DND-41 (cell line): Measurements from ENCODE around the gene GSTM3.
A peak's percentile ranks its signal among the peaks of the same experiment; 100 is the strongest.

ENCODE experiments used
- ATAC-seq: fragments of 200-7000 bp; cut with Tn5 transposase; 3 replicates; pipeline ENCODE4 v1.9.1; 2021; ENCODE audit warnings: low read depth; ENCODE audit not compliant: insufficient read depth
- DNase-seq: peaks from one replicate; pipeline ENCODE4 v3.0.0-alpha.2; 2020
- H2AFZ ChIP-seq: 2 replicates; pipeline ENCODE4 v1.6.0; 2012; ENCODE audit warnings: low read depth, low read length
- H3K27ac ChIP-seq: 2 replicates; pipeline ENCODE4 v1.5.1; 2012; ENCODE audit warnings: low read length, inconsistent platforms
- H3K27me3 ChIP-seq: fragments of 200-600 bp; sonication (generic); 2 replicates; pipeline ENCODE4 v1.6.0; 2012; ENCODE audit warnings: low read length, mild to moderate bottlenecking, inconsistent platforms; ENCODE audit not compliant: insufficient read depth, poor library complexity
- H3K36me3 ChIP-seq: 2 replicates; pipeline ENCODE4 v1.5.1; 2012; ENCODE audit warnings: low read length, inconsistent platforms; ENCODE audit not compliant: insufficient read depth
- H3K4me1 ChIP-seq: 2 replicates; pipeline ENCODE4 v1.5.1; 2012; ENCODE audit warnings: mild to moderate bottlenecking, low read length; ENCODE audit not compliant: insufficient read depth
- H3K4me2 ChIP-seq: 2 replicates; pipeline ENCODE4 v1.6.0; 2012; ENCODE audit warnings: mild to moderate bottlenecking, moderate library complexity, low read length, inconsistent platforms; ENCODE audit not compliant: insufficient read depth
- H3K4me3 ChIP-seq, 2 experiments: fragments of 200-600 bp in 1 of 2; shearing (Covaris generic) in 1 of 2; 2 replicates each; pipeline ENCODE4 v1.5.1; 2012 to 2016; ENCODE audit warnings: inconsistent platforms in 2 of 2, low read length in 2 of 2, mild to moderate bottlenecking in 2 of 2, low read depth in 1 of 2, moderate library complexity in 1 of 2
- H3K79me2 ChIP-seq: 2 replicates; pipeline ENCODE4 v1.6.0; 2012; ENCODE audit warnings: low read length, inconsistent platforms; ENCODE audit not compliant: insufficient read depth
- H3K9ac ChIP-seq: 2 replicates; pipeline ENCODE4 v1.6.0; 2012; ENCODE audit warnings: low read depth, mild to moderate bottlenecking, inconsistent platforms, low read length, moderate library complexity
- H3K9me3 ChIP-seq: 2 replicates; pipeline ENCODE4 v1.5.1; 2012; ENCODE audit warnings: low read length, moderate library complexity, mild to moderate bottlenecking, inconsistent platforms; ENCODE audit not compliant: insufficient read depth, severe bottlenecking
- H4K20me1 ChIP-seq: 2 replicates; pipeline ENCODE4 v1.6.0; 2012; ENCODE audit warnings: low read length; ENCODE audit not compliant: insufficient read depth
- CTCF ChIP-seq: IDR thresholded peaks from 2 replicates; pipeline ENCODE4 v1.5.1; 2012; ENCODE audit warnings: borderline replicate concordance, low read length, moderate library complexity, mild to moderate bottlenecking; ENCODE audit not compliant: poor library complexity, severe bottlenecking; ENCODE audit errors: extremely low read depth
- EZH2 ChIP-seq: IDR thresholded peaks from 3 replicates; pipeline ENCODE4 v1.6.1; 2012; ENCODE audit warnings: borderline replicate concordance, low read depth, mild to moderate bottlenecking, moderate library complexity, low read length, inconsistent platforms; ENCODE audit not compliant: severe bottlenecking

The GSTM3 gene

GRCh38 chr1:109788695-109789521, 48.1 kb upstream of the GSTM3 start:
- Histone ChIP-seq H3K4me2 (no peak overlapping the region), H2AFZ (no peak overlapping the region), H3K27ac (peak overlapping the region; percentile 33; the same call in 1 of the 2 replicates), H3K36me3 (no peaks in the 10 kb centered on the region), H3K4me3 (no peak overlapping the region), H3K9ac (no peak overlapping the region), H3K9me3 (no peaks in the 10 kb centered on the region), H3K79me2 (no peaks in the 10 kb centered on the region), H3K27me3 (no peaks in the 10 kb centered on the region), H3K4me1 (peaks cover 46% of the 10 kb centered on the region), H4K20me1 (no peaks in the 10 kb centered on the region)
- no peak for ATAC-seq
- DNase-seq: no peak
- TF ChIP-seq EZH2 (no peak), CTCF (peak; percentile 28)

GRCh38 chr1:109787845-109788601, 47.2 kb upstream of the GSTM3 start:
- H3K27me3 ChIP-seq: no peaks in the 10 kb centered on the region
- H3K9me3 ChIP-seq: no peaks in the 10 kb centered on the region
- no peaks in the 10 kb centered on the region for H3K79me2 ChIP-seq
- H4K20me1 ChIP-seq: no peaks in the 10 kb centered on the region
- DNase-seq (peak; percentile 60), ATAC-seq (peak; percentile 11; the same call in 2 of the 3 replicates)
- H3K4me1 ChIP-seq: peaks cover 37% of the 10 kb centered on the region
- H3K9ac ChIP-seq: no peak overlapping the region
- TF ChIP-seq CTCF (no peak), EZH2 (no peak)
- H2AFZ ChIP-seq: no peak overlapping the region
- H3K4me2 ChIP-seq: no peak overlapping the region
- H3K27ac ChIP-seq: no peak overlapping the region
- H3K4me3 ChIP-seq: no peak overlapping the region
- no peaks in the 10 kb centered on the region for H3K36me3 ChIP-seq

GRCh38 chr1:109787211-109787844, 46.5 kb upstream of the GSTM3 start:
- H4K20me1 ChIP-seq: no peaks in the 10 kb centered on the region
- no peak overlapping the region for H3K27ac ChIP-seq
- no peak overlapping the region for H3K9ac ChIP-seq
- TF ChIP-seq EZH2 (no peak), CTCF (no peak)
- no peaks in the 10 kb centered on the region for H3K79me2 ChIP-seq
- no peak overlapping the region for H2AFZ ChIP-seq
- H3K4me2 ChIP-seq: no peak overlapping the region
- H3K4me1 ChIP-seq: peaks cover 32% of the 10 kb centered on the region
- DNase-seq (no peak), ATAC-seq (no peak)
- H3K27me3 ChIP-seq: no peaks in the 10 kb centered on the region
- H3K4me3 ChIP-seq: no peak overlapping the region
- no peaks in the 10 kb centered on the region for H3K9me3 ChIP-seq
- no peaks in the 10 kb centered on the region for H3K36me3 ChIP-seq
